PC-9 (cell line): ENCODE results near the gene PLA2G12B. TPM values are rescaled to one million over a fixed set of nuclear protein-coding genes. Genes with fewer than 3 reads are reported as not detected.

Experiments used
- BruUV-seq: library from RNA; stranded (reverse); fragments of 400-500 nt; replicated peaks from 2 replicates; lab custom pipeline; 2021; lab: Mats Ljungman, UMichigan
- CTCF ChIA-PET: fragments of 300-600 bp; sonication (Branson Sonifier 250); formaldehyde crosslinking; loops from one replicate; lab custom pipeline; 2022; ENCODE audit warnings: antibody characterized with exemption; lab: Charles Lee
- POLR2A ChIA-PET: fragments of 300-600 bp; sonication (Branson Sonifier 250); formaldehyde crosslinking; loops from one replicate; lab custom pipeline; 2022; ENCODE audit warnings: antibody characterized with exemption; ENCODE audit not compliant: unreplicated experiment; lab: Charles Lee
- DNase-seq, 2 experiments: peaks; one replicate each; pipeline versions ENCODE4 v3.0.0 to v3.0.0-alpha.2; 2015 to 2022; ENCODE audit warnings: mixed read lengths in 1 of 2
- H2AFZ ChIP-seq: fragments of 200-600 bp; sonication (generic); 2 replicates; pipeline ENCODE4 v1.8.1; 2017; ENCODE audit warnings: antibody characterized with exemption
- H3F3A ChIP-seq: fragments of 200-600 bp; sonication (generic); 2 replicates; pipeline ENCODE4 v1.8.1; 2017; ENCODE audit warnings: antibody characterized with exemption, mild to moderate bottlenecking, low read depth; ENCODE audit not compliant: insufficient read depth
- H3K27ac ChIP-seq: fragments of 200-600 bp; sonication (generic); 2 replicates; pipeline ENCODE4 v1.6.1; 2016; ENCODE audit warnings: mixed run types
- H3K27me3 ChIP-seq: fragments of 200-600 bp; sonication (generic); 2 replicates; pipeline ENCODE4 v1.6.1; 2016; ENCODE audit warnings: low read depth, mixed run types; ENCODE audit not compliant: insufficient read depth
- H3K36me3 ChIP-seq: fragments of 200-600 bp; sonication (generic); 2 replicates; pipeline ENCODE4 v1.6.1; 2016; ENCODE audit warnings: low read depth, mixed run types
- H3K4me1 ChIP-seq: fragments of 200-600 bp; sonication (generic); replicated peaks from 2 replicates; pipeline ENCODE4 v1.6.1; 2016; ENCODE audit warnings: mixed run types; ENCODE audit not compliant: insufficient read depth
- H3K4me2 ChIP-seq: fragments of 200-600 bp; sonication (generic); 2 replicates; pipeline ENCODE4 v1.6.1; 2017; ENCODE audit warnings: mixed run types
- H3K4me3 ChIP-seq: fragments of 200-600 bp; sonication (generic); 2 replicates; pipeline ENCODE4 v1.6.1; 2016; ENCODE audit warnings: mixed run types
- H3K79me2 ChIP-seq: fragments of 200-600 bp; sonication (generic); 2 replicates; pipeline ENCODE4 v1.6.1; 2017; ENCODE audit warnings: low read depth, mixed run types
- H3K9me2 ChIP-seq: fragments of 200-600 bp; sonication (generic); 2 replicates; pipeline ENCODE4 v1.8.1; 2017; ENCODE audit warnings: mild to moderate bottlenecking; ENCODE audit not compliant: insufficient read depth
- H3K9me3 ChIP-seq: fragments of 200-600 bp; sonication (generic); 2 replicates; pipeline ENCODE4 v1.8.1; 2016; ENCODE audit warnings: low read depth; ENCODE audit not compliant: insufficient read depth
- H4K20me1 ChIP-seq: fragments of 200-600 bp; sonication (generic); 2 replicates; pipeline ENCODE4 v1.8.1; 2017; ENCODE audit not compliant: insufficient read depth
- EZH2 ChIP-seq: fragments of 200-600 bp; sonication (generic); IDR thresholded peaks from 2 replicates; pipeline ENCODE4 v1.8.0; 2017; ENCODE audit warnings: antibody characterized with exemption, low read depth
- intact Hi-C: fragments of 100-400 bp; cut with micrococcal nuclease; formaldehyde crosslinking; loops from one replicate; pipeline ENCODE4 v1.10.0; 2022; ENCODE audit not compliant: unreplicated experiment
- total RNA-seq: library from RNA; stranded (reverse); gene quantifications from 2 replicates; pipeline ENCODE4 v1.2.3, GENCODE V29; 2021
- TF ChIP-seq, protein P1 (sequence below): fragments of 200-600 bp; sonication (generic); conservative IDR thresholded peaks from 2 replicates; pipeline ENCODE4 v1.6.1; 2017; ENCODE audit warnings: mixed run types, antibody characterized with exemption, mild to moderate bottlenecking, moderate library complexity

Gene PLA2G12B
- total RNA-seq, 1 experiment from 2014 or later = not detected

DNA sequence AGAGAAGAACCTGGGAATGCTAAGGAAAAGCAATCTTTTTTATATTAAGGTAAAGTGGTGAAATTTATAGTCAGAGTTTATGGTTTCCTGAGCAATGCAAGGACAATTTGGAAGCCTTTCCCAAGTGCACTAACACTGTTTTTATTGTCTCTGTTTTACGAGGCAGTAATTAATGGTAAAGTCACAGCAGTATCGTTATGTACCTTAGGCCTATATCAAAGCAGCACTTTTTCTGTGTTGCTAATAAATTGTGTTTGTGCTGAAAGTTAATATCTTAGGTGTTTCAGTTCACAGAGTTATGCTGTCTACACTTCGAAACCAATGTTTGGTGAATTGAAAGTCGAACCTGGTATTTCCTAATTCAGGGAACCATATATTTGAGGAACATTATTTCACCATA, 41.9 kb downstream of the PLA2G12B start:
- no peaks in the 10 kb centered on the region for H4K20me1 ChIP-seq
- H3K9me2 ChIP-seq = no peaks in the 10 kb centered on the region
- POLR2A ChIA-PET = interaction anchor here (0.6 kb wide), 1 partner anchor 639 kb away, joined by 3 read pairs; no protein-coding TSS in a partner anchor
- H3K4me1 ChIP-seq = no peaks in the 10 kb centered on the region
- H3F3A ChIP-seq = no peaks in the 10 kb centered on the region
- no peak overlapping the region for H3K4me2 ChIP-seq
- intact Hi-C loops = no loop called here
- no peak overlapping the region for H3K4me3 ChIP-seq
- TF ChIP-seq EZH2 = no peak
- TF ChIP-seq, protein P1, sequence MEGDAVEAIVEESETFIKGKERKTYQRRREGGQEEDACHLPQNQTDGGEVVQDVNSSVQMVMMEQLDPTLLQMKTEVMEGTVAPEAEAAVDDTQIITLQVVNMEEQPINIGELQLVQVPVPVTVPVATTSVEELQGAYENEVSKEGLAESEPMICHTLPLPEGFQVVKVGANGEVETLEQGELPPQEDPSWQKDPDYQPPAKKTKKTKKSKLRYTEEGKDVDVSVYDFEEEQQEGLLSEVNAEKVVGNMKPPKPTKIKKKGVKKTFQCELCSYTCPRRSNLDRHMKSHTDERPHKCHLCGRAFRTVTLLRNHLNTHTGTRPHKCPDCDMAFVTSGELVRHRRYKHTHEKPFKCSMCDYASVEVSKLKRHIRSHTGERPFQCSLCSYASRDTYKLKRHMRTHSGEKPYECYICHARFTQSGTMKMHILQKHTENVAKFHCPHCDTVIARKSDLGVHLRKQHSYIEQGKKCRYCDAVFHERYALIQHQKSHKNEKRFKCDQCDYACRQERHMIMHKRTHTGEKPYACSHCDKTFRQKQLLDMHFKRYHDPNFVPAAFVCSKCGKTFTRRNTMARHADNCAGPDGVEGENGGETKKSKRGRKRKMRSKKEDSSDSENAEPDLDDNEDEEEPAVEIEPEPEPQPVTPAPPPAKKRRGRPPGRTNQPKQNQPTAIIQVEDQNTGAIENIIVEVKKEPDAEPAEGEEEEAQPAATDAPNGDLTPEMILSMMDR = no peak
- DNase-seq = no peak
- no peak overlapping the region for H2AFZ ChIP-seq
- no peaks in the 10 kb centered on the region for H3K36me3 ChIP-seq
- no peaks in the 10 kb centered on the region for H3K27me3 ChIP-seq
- no peak overlapping the region for H3K27ac ChIP-seq
- CTCF ChIA-PET = no interaction called here
- no peaks in the 10 kb centered on the region for H3K9me3 ChIP-seq
- H3K79me2 ChIP-seq = no peaks in the 10 kb centered on the region
- BruUV-seq = no TSS peak

DNA sequence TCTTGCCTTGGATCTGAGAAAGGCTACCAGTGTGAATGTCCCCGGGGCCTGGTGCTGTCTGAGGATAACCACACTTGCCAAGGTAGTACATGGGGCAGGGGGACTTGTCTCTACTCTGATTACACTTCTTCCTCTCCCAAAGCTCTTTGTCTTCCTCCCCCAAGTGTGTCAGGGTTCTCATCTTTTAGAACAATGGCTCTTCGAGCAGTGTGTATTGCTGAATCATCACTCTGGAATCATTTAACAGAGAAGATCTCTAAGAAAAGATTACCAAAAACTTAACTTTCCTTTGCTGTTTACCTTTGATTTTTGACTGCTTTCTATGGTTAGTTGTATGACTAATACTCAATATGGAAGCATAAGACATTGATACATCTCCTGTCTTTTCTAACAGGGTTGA, 42.8 kb downstream of the PLA2G12B start:
- no peaks in the 10 kb centered on the region for H4K20me1 ChIP-seq
- no peaks in the 10 kb centered on the region for H3K27me3 ChIP-seq
- H2AFZ ChIP-seq = no peak overlapping the region
- no peak for DNase-seq
- no peak overlapping the region for H3K27ac ChIP-seq
- no peaks in the 10 kb centered on the region for H3K9me3 ChIP-seq
- intact Hi-C loops = no loop called here
- ChIA-PET POLR2A (no interaction called here), CTCF (no interaction called here)
- no peaks in the 10 kb centered on the region for H3K36me3 ChIP-seq
- BruUV-seq = no TSS peak
- H3K4me1 ChIP-seq = no peaks in the 10 kb centered on the region
- no peaks in the 10 kb centered on the region for H3F3A ChIP-seq
- no peaks in the 10 kb centered on the region for H3K79me2 ChIP-seq
- H3K4me2 ChIP-seq = no peak overlapping the region
- no peak for TF ChIP-seq EZH2
- TF ChIP-seq, protein P1 = no peak
- H3K9me2 ChIP-seq = no peaks in the 10 kb centered on the region
- no peak overlapping the region for H3K4me3 ChIP-seq

DNA sequence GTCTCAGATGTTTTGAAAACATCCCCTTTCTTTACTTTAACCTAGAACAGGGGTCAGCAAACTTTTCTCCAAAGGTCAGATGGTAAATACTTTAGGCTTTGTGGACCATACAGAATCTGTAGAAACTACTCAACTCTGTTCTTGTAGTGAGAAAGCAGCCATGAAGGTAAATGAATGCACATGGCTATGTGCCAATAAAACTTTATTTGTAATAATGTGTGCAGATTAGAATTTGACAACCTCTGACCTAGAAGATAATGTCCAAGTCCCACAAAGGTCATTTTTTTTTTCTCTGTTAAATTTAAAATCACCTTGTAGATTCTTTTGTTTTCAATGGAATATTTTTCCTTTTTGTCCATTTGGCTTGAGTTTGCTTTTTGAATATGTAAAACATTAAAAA, 43.9 kb downstream of the PLA2G12B start:
- Histone ChIP-seq H3K4me2 (no peak overlapping the region), H3K4me3 (no peak overlapping the region), H3F3A (no peaks in the 10 kb centered on the region), H3K27ac (no peak overlapping the region), H3K9me2 (no peaks in the 10 kb centered on the region), H3K4me1 (no peaks in the 10 kb centered on the region), H3K36me3 (no peaks in the 10 kb centered on the region), H3K9me3 (no peaks in the 10 kb centered on the region), H2AFZ (no peak overlapping the region), H3K79me2 (no peaks in the 10 kb centered on the region), H4K20me1 (no peaks in the 10 kb centered on the region), H3K27me3 (no peaks in the 10 kb centered on the region)
- ChIA-PET CTCF (no interaction called here), POLR2A (interaction anchor here (0.6 kb wide), 1 partner anchor 273 kb away, joined by 5 read pairs; no protein-coding TSS in a partner anchor)
- BruUV-seq = no TSS peak
- TF ChIP-seq, protein P1 = no peak
- TF ChIP-seq EZH2 = no peak
- intact Hi-C loops = no loop called here
- DNase-seq = no peak
